GM23338 (cell line): ENCODE results near the gene AP2A1. TPM values are rescaled to one million over a fixed set of nuclear protein-coding genes. Genes with fewer than 3 reads are reported as not detected.

Experiments
- ATAC-seq: fragments of 200-7000 bp; cut with Tn5 transposase; 3 replicates; pipeline ENCODE4 v1.9.1; 2020
- DNase-seq: peaks from one replicate; pipeline ENCODE4 v3.0.0-alpha.2; 2015; ENCODE audit warnings: low spot score
- H2AFZ ChIP-seq: fragments of 200-600 bp; sonication (generic); 2 replicates; pipeline ENCODE4 v1.8.0; 2016; ENCODE audit warnings: antibody characterized with exemption, mild to moderate bottlenecking, moderate library complexity
- H3F3A ChIP-seq: fragments of 200-600 bp; sonication (generic); replicated peaks from 2 replicates; pipeline ENCODE4 v1.8.0; 2017; ENCODE audit warnings: antibody characterized with exemption, mixed run types, low read depth
- H3K27ac ChIP-seq: fragments of 200-600 bp; sonication (generic); 2 replicates; pipeline ENCODE4 v1.6.1; 2016; ENCODE audit warnings: low read depth
- H3K27me3 ChIP-seq: fragments of 200-600 bp; sonication (generic); 2 replicates; pipeline ENCODE4 v1.8.0; 2016; ENCODE audit warnings: mild to moderate bottlenecking, mixed run types, moderate library complexity; ENCODE audit not compliant: insufficient read depth
- H3K36me3 ChIP-seq: fragments of 200-600 bp; sonication (generic); 2 replicates; pipeline ENCODE4 v1.8.0; 2016; ENCODE audit warnings: mild to moderate bottlenecking; ENCODE audit not compliant: insufficient read depth
- H3K4me1 ChIP-seq: fragments of 200-600 bp; sonication (generic); 2 replicates; pipeline ENCODE4 v1.8.0; 2016; ENCODE audit warnings: mild to moderate bottlenecking, moderate library complexity; ENCODE audit not compliant: insufficient read depth
- H3K4me2 ChIP-seq: fragments of 200-600 bp; sonication (generic); 2 replicates; pipeline ENCODE4 v1.7.1; 2017; ENCODE audit warnings: mixed run types
- H3K4me3 ChIP-seq: fragments of 200-600 bp; sonication (generic); 2 replicates; pipeline ENCODE4 v1.6.1; 2016; ENCODE audit warnings: mixed run types
- H3K79me2 ChIP-seq: fragments of 200-600 bp; sonication (generic); replicated peaks from 2 replicates; pipeline ENCODE4 v1.8.0; 2017; ENCODE audit warnings: mild to moderate bottlenecking; ENCODE audit not compliant: insufficient read depth
- H3K9me2 ChIP-seq: fragments of 200-600 bp; sonication (generic); 2 replicates; pipeline ENCODE4 v1.8.0; 2017; ENCODE audit not compliant: insufficient read depth
- H4K20me1 ChIP-seq: fragments of 200-600 bp; sonication (generic); replicated peaks from 2 replicates; pipeline ENCODE4 v1.8.0; 2017; ENCODE audit warnings: mild to moderate bottlenecking; ENCODE audit not compliant: insufficient read depth
- H3K27ac Mint-ChIP-seq: 2 replicates; pipeline ENCODE4 v1.8.0; 2020; ENCODE audit warnings: inconsistent platforms, mild to moderate bottlenecking, moderate library complexity, mixed read lengths
- H3K27me3 Mint-ChIP-seq: 3 replicates; pipeline ENCODE4 v1.8.0; 2022; ENCODE audit warnings: low read depth, mild to moderate bottlenecking, moderate library complexity, mixed read lengths, inconsistent platforms; ENCODE audit not compliant: insufficient read depth, poor library complexity
- H3K36me3 Mint-ChIP-seq: 3 replicates; pipeline ENCODE4 v1.8.0; 2021; ENCODE audit warnings: low read depth, mild to moderate bottlenecking, inconsistent platforms, moderate library complexity, mixed read lengths
- H3K4me1 Mint-ChIP-seq: 3 replicates; pipeline ENCODE4 v1.8.0; 2020; ENCODE audit warnings: mild to moderate bottlenecking, inconsistent platforms, mixed read lengths
- H3K4me3 Mint-ChIP-seq: 3 replicates; pipeline ENCODE4 v1.8.0; 2021; ENCODE audit warnings: moderate library complexity, mild to moderate bottlenecking, inconsistent platforms, mixed read lengths
- H3K9me3 Mint-ChIP-seq: 3 replicates; pipeline ENCODE4 v1.8.0; 2020; ENCODE audit warnings: moderate library complexity, mild to moderate bottlenecking, inconsistent platforms, mixed read lengths
- CREB1 ChIP-seq: fragments of 250-450 bp; sonication (Bioruptor Pico); IDR thresholded peaks from 2 replicates; pipeline ENCODE4 v1.5.0; 2020; ENCODE audit warnings: low read depth, mild to moderate bottlenecking, moderate library complexity
- CTCF ChIP-seq, 2 experiments: fragments of 200-600 bp in 1 of 2; sonication (generic) in 1 of 2; conservative IDR thresholded peaks; 2 replicates each; pipeline versions ENCODE4 v1.5.1 to v1.6.1; 2016 to 2017; ENCODE audit warnings: antibody characterized with exemption in 2 of 2, low read depth in 2 of 2, mild to moderate bottlenecking in 2 of 2, moderate library complexity in 1 of 2
- ETS1 ChIP-seq: IDR thresholded peaks from 2 replicates; pipeline ENCODE4 v1.6.1; 2016; ENCODE audit warnings: antibody characterized with exemption
- EZH2 ChIP-seq: fragments of 200-600 bp; sonication (generic); IDR thresholded peaks from one replicate; pipeline ENCODE4 v1.8.0; 2017; ENCODE audit warnings: antibody characterized with exemption, mild to moderate bottlenecking, low read depth; ENCODE audit not compliant: unreplicated experiment
- EZH2phosphoT487 ChIP-seq: fragments of 200-600 bp; sonication (generic); IDR thresholded peaks from one replicate; pipeline ENCODE4 v1.8.1; 2018; ENCODE audit warnings: antibody characterized with exemption; ENCODE audit not compliant: unreplicated experiment
- JUNB ChIP-seq: IDR thresholded peaks from one replicate; pipeline ENCODE4 v1.6.1; 2016; ENCODE audit warnings: antibody characterized with exemption; ENCODE audit not compliant: unreplicated experiment
- NANOG ChIP-seq: IDR thresholded peaks from 2 replicates; pipeline ENCODE4 v1.6.1; 2016; ENCODE audit warnings: antibody characterized with exemption, borderline replicate concordance
- POLR2AphosphoS5 ChIP-seq: IDR thresholded peaks from 2 replicates; pipeline ENCODE4 v1.6.1; 2016; ENCODE audit warnings: antibody characterized with exemption, low read depth
- REST ChIP-seq: IDR thresholded peaks from one replicate; pipeline ENCODE4 v1.6.1; 2018; ENCODE audit warnings: antibody characterized with exemption; ENCODE audit not compliant: unreplicated experiment
- STAT1 ChIP-seq: IDR thresholded peaks from one replicate; pipeline ENCODE4 v1.6.1; 2016; ENCODE audit warnings: antibody characterized with exemption; ENCODE audit not compliant: unreplicated experiment
- ZNF114 ChIP-seq: fragments of 250-450 bp; sonication (Bioruptor Pico); IDR thresholded peaks from 2 replicates; pipeline ENCODE4 v1.5.0; 2020; ENCODE audit warnings: mild to moderate bottlenecking, moderate library complexity
- ZNF331 ChIP-seq: fragments of 250-450 bp; sonication (Bioruptor Pico); IDR thresholded peaks from 2 replicates; pipeline ENCODE4 v1.5.0; 2020; ENCODE audit warnings: low read depth, mild to moderate bottlenecking, moderate library complexity
- polyA plus RNA-seq: library from polyadenylated mRNA; unstranded; fragments of >200 nt; fragmentation: Nextera tagmentation; extraction: Ambion mirVana; gene quantifications from 2 replicates; pipeline ENCODE4 v1.2.1, GENCODE V29; 2016
- total RNA-seq: library from RNA; depleted of rRNA; stranded (reverse); fragments of >200 nt; shearing (Covaris generic); gene quantifications from 2 replicates; pipeline ENCODE4 v1.2.3, GENCODE V29; 2014

AP2A1 gene
- total and polyA plus RNA-seq, 2 experiments from 2014 or later, result 34.1 to 129 TPM

GRCh38 chr19:49820125-49820524 lies 53.3 kb downstream of the AP2A1 start (continued):
- TF ChIP-seq CREB1 (CRISPR knock-in tag) (no peak), POLR2AphosphoS5 (no peak), ZNF331 (CRISPR knock-in tag) (no peak)

GRCh38 chr19:49823472-49823871 lies 56.7 kb downstream of the AP2A1 start:
- no peaks in the 10 kb centered on the region for H3F3A ChIP-seq
- DNase-seq, result no peak
- peaks cover 4% of the 10 kb centered on the region; the same call in 1 of the 2 replicates for H3K4me1 ChIP-seq
- no peak for TF ChIP-seq REST
- no peak for TF ChIP-seq ZNF331 (CRISPR knock-in tag)
- TF ChIP-seq NANOG, result no peak
- TF ChIP-seq CREB1 (CRISPR knock-in tag), result no peak
- no peak for TF ChIP-seq POLR2AphosphoS5
- no peak for TF ChIP-seq EZH2phosphoT487
- Mint-ChIP-seq H3K4me3 (no peak overlapping the region), H3K36me3 (peaks cover 12% of the 10 kb centered on the region), H3K27me3 (peaks cover 18% of the 10 kb centered on the region), H3K27ac (no peak overlapping the region), H3K4me1 (peaks cover 6% of the 10 kb centered on the region), H3K9me3 (no peaks in the 10 kb centered on the region; the same call in 2 of the 3 replicates)
- H4K20me1 ChIP-seq, result no peaks in the 10 kb centered on the region; the same call in 1 of the 2 replicates
- H2AFZ ChIP-seq, result no peak overlapping the region
- H3K27ac ChIP-seq, result no peak overlapping the region
- no peaks in the 10 kb centered on the region for H3K27me3 ChIP-seq
- H3K4me3 ChIP-seq, result no peak overlapping the region
- peaks cover 3% of the 10 kb centered on the region; the same call in 1 of the 2 replicates for H3K36me3 ChIP-seq
- ATAC-seq, result no peak
- H3K9me2 ChIP-seq, result no peaks in the 10 kb centered on the region
- peaks cover 32% of the 10 kb centered on the region for H3K79me2 ChIP-seq
- H3K4me2 ChIP-seq, result no peak overlapping the region

- Histone ChIP-seq H2AFZ (no peak overlapping the region), H3K9me2 (no peaks in the 10 kb centered on the region), H3K27me3 (no peaks in the 10 kb centered on the region), H3K36me3 (peaks cover 3% of the 10 kb centered on the region; the same call in 1 of the 2 replicates), H3K79me2 (peaks cover 22% of the 10 kb centered on the region), H4K20me1 (no peaks in the 10 kb centered on the region; the same call in 1 of the 2 replicates), H3F3A (no peaks in the 10 kb centered on the region), H3K4me1 (no peaks in the 10 kb centered on the region), H3K4me3 (no peak overlapping the region), H3K27ac (no peak overlapping the region), H3K4me2 (no peak overlapping the region)
- no peak overlapping the region for H3K4me3 Mint-ChIP-seq
- no peak for DNase-seq
- H3K36me3 Mint-ChIP-seq, result peaks cover 14% of the 10 kb centered on the region
- peaks cover 9% of the 10 kb centered on the region for H3K27me3 Mint-ChIP-seq
- H3K4me1 Mint-ChIP-seq, result no peaks in the 10 kb centered on the region
- no peak for ATAC-seq
- H3K27ac Mint-ChIP-seq, result no peak overlapping the region
- no peaks in the 10 kb centered on the region; the same call in 2 of the 3 replicates for H3K9me3 Mint-ChIP-seq
- TF ChIP-seq ZNF114 (CRISPR knock-in tag), result no peak
- TF ChIP-seq ZNF331 (CRISPR knock-in tag), result no peak
- TF ChIP-seq JUNB, result no peak
- no peak for TF ChIP-seq EZH2phosphoT487
- TF ChIP-seq POLR2AphosphoS5, result no peak
- TF ChIP-seq ETS1, result no peak
- TF ChIP-seq CREB1 (CRISPR knock-in tag), result no peak
- no peak for TF ChIP-seq NANOG
- no peak for TF ChIP-seq EZH2
- TF ChIP-seq REST, result no peak
- TF ChIP-seq CTCF (conservative IDR thresholded peaks at IDR 0.05; ENCODE audit: low read depth in 2 of 2), result no peak
- TF ChIP-seq STAT1, result no peak
Measured at GRCh38 chr19:49824662-49825061, 57.9 kb downstream of the AP2A1 start.
